ENCODE results near the gene SLC25A33. TPM values are rescaled to one million over a fixed set of nuclear protein-coding genes. Genes with fewer than 3 reads are reported as not detected.

SLC25A33 gene
- total RNA-seq, 1 donor from 2014 or later: 20.8 TPM

DNA sequence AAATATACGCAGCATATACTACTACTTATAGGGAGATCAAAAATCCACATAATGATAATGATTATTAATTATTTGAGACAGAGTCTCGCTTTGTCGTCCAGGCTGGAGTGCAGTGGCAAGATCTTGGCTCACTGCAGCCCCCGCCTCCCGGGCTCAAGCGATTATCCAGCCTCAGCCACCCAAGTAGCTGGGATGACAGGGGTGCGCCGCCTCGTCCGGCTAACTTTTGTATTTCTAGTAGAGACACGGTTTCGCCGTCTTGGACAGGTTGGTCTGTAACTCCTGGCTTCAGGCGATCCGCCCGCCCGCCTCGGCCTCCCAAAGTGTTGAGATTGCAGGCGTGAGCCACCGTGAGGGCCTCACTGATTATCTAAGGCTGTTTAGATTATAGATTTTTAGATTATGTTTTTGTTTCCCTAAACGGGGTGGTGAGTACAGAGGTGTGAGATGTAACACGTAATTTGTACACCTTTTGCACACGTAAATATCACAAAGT lies 548 bp upstream of the SLC25A33 start:
- peaks cover 18% of the 10 kb centered on the region for H4K20me1 ChIP-seq (ENCODE audit: low read depth)
- H2AFZ ChIP-seq (replicated peaks): no peak overlapping the region
- TF ChIP-seq EZH2 (IDR thresholded peaks at IDR 0.05) (no peak), EZH2phosphoT487 (IDR thresholded peaks at IDR 0.05) (no peak), CTCF (IDR thresholded peaks at IDR 0.05) (no peak)
- DNase-seq (ENCODE audit: low spot score): peak; percentile 27
- no peaks in the 10 kb centered on the region for H3K9me3 ChIP-seq (ENCODE audit: low read depth)
- H3K4me1 ChIP-seq: no peaks in the 10 kb centered on the region
- no peak overlapping the region for H3K4me2 ChIP-seq
- no peaks in the 10 kb centered on the region for H3K27me3 ChIP-seq
- Mint-ChIP-seq H3K4me1 (peaks cover 28% of the 10 kb centered on the region), H3K27me3 (ENCODE audit: insufficient read depth, low read depth) (no peaks in the 10 kb centered on the region), H3K9me3 (peaks cover 4% of the 10 kb centered on the region), H3K36me3 (peaks cover 5% of the 10 kb centered on the region), H3K27ac (peak overlapping the region; percentile 88), H3K4me3 (peak overlapping the region; percentile 92)
- no peak overlapping the region for H3K4me3 ChIP-seq
- H3K36me3 ChIP-seq: no peaks in the 10 kb centered on the region
- peaks cover 25% of the 10 kb centered on the region for H3F3A ChIP-seq (ENCODE audit: low read depth)
- H3K9ac ChIP-seq: no peak overlapping the region
- peaks cover 41% of the 10 kb centered on the region for H3K79me2 ChIP-seq (ENCODE audit: low read depth)
- peak overlapping the region; percentile 39 for H3K27ac ChIP-seq

DNA sequence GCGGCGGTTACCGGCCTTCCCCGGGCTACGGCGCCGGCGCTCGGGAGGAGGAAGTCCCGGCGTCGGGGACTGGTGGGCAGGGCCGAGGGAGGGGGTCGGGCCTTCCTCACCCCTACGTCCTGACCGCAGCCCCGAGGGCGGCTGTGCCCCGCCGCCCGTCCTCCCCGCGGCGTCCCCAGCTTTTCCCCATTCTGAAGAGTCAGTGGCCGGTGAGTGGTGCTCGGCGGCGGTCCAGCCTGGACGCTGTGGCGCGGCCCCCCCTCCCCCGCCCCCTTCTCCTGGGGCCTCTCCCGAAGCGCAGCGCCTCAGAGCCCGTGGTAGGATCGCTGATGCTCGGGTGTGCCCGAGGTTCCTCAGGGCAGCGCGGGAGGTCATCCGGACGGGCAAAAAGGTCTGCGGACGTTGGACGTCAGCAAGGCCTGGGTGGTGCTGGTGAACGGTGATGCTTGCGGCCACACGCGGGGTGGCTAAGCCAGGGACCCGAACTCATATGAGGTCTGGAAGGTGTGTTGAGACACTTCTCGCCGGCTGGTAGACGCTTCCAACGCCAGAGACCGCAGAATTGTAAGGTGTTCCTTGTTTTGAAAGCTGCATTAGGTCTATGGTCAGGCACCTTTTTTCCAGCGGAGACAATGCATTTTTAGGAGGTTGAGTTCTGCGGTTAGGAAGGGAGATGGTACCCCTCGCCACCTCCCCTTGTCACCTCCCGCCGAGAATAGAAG lies 725 bp downstream of the SLC25A33 start:
- H3K27ac ChIP-seq: peak overlapping the region; percentile 57
- peak overlapping the region; percentile 59 for H3K9ac ChIP-seq
- H3F3A ChIP-seq (ENCODE audit: low read depth): peaks cover 21% of the 10 kb centered on the region
- H3K27me3 Mint-ChIP-seq (ENCODE audit: insufficient read depth, low read depth): no peaks in the 10 kb centered on the region
- no peaks in the 10 kb centered on the region for H3K9me3 ChIP-seq (ENCODE audit: low read depth)
- H3K4me2 ChIP-seq: peak overlapping the region; percentile 85
- no peaks in the 10 kb centered on the region for H3K27me3 ChIP-seq
- H3K4me3 Mint-ChIP-seq: peak overlapping the region; percentile 96
- peaks cover 54% of the 10 kb centered on the region for H3K79me2 ChIP-seq (ENCODE audit: low read depth)
- H2AFZ ChIP-seq (replicated peaks): peak overlapping the region; percentile 69
- H3K27ac Mint-ChIP-seq: peak overlapping the region; percentile 88
- peaks cover 2% of the 10 kb centered on the region for H3K9me3 Mint-ChIP-seq
- H3K36me3 ChIP-seq: no peaks in the 10 kb centered on the region
- DNase-seq (ENCODE audit: low spot score): peak; percentile 82
- TF ChIP-seq EZH2phosphoT487 (IDR thresholded peaks at IDR 0.05) (no peak), CTCF (IDR thresholded peaks at IDR 0.05) (no peak), EZH2 (IDR thresholded peaks at IDR 0.05) (no peak)
- peaks cover 5% of the 10 kb centered on the region for H3K36me3 Mint-ChIP-seq
- peaks cover 33% of the 10 kb centered on the region for H3K4me1 Mint-ChIP-seq
- peaks cover 22% of the 10 kb centered on the region for H4K20me1 ChIP-seq (ENCODE audit: low read depth)
- H3K4me3 ChIP-seq: peak overlapping the region; percentile 67
- no peaks in the 10 kb centered on the region for H3K4me1 ChIP-seq

GRCh38 chr1:9542430-9542829 lies 3.2 kb downstream of the SLC25A33 start:
- no peak overlapping the region for H2AFZ ChIP-seq (replicated peaks)
- H3K27me3 ChIP-seq: no peaks in the 10 kb centered on the region
- peaks cover 78% of the 10 kb centered on the region for H3K79me2 ChIP-seq (ENCODE audit: low read depth)
- H3K9ac ChIP-seq: no peak overlapping the region
- H3K27ac ChIP-seq: no peak overlapping the region
- H3K27ac Mint-ChIP-seq: no peak overlapping the region
- no peaks in the 10 kb centered on the region for H3K36me3 ChIP-seq
- peaks cover 9% of the 10 kb centered on the region for H3K36me3 Mint-ChIP-seq
- H3K4me1 ChIP-seq: no peaks in the 10 kb centered on the region
- DNase-seq (ENCODE audit: low spot score): no peak
- H3K4me1 Mint-ChIP-seq: peaks cover 35% of the 10 kb centered on the region
- peaks cover 21% of the 10 kb centered on the region for H3F3A ChIP-seq (ENCODE audit: low read depth)
- no peak overlapping the region for H3K4me2 ChIP-seq
- peaks cover 2% of the 10 kb centered on the region for H3K9me3 Mint-ChIP-seq
- no peaks in the 10 kb centered on the region for H3K27me3 Mint-ChIP-seq (ENCODE audit: insufficient read depth, low read depth)
- peak overlapping the region; percentile 75 for H3K4me3 Mint-ChIP-seq
- peaks cover 43% of the 10 kb centered on the region for H4K20me1 ChIP-seq (ENCODE audit: low read depth)
- TF ChIP-seq EZH2 (IDR thresholded peaks at IDR 0.05) (no peak), EZH2phosphoT487 (IDR thresholded peaks at IDR 0.05) (no peak), CTCF (IDR thresholded peaks at IDR 0.05) (no peak)
- no peak overlapping the region for H3K4me3 ChIP-seq
- no peaks in the 10 kb centered on the region for H3K9me3 ChIP-seq (ENCODE audit: low read depth)

Data from neural progenitor cell (in vitro differentiated cells).